Esophagus muscularis mucosa (tissue), 4 donors: ENCODE data around the gene GLT6D1. TPM values are rescaled to one million over a fixed set of nuclear protein-coding genes. Genes with fewer than 3 reads are reported as not detected.
A peak's percentile ranks its signal among the peaks of the same experiment; 100 is the strongest.
"Not testable (repeated sequence)": the region's sequence is repeated elsewhere in the genome, so short reads cannot be mapped to it uniquely, and the experiment has no call there.

ENCODE experiments used
- DNase-seq: peaks from one replicate; pipeline ENCODE4 v3.0.0-alpha.2; 2017; ENCODE audit errors: extremely low spot score
- H3K27ac ChIP-seq, 4 donors: fragments of 200-600 bp; sonication (generic); replicated peaks in 1 of 4; 1 replicate in 3 of 4; 2 replicates in 1 of 4; pipeline ENCODE4 v1.5.1; 2016 to 2019; ENCODE audit warnings: mild to moderate bottlenecking in 1 of 4
- H3K27me3 ChIP-seq, 4 donors: fragments of 200-600 bp; sonication (generic); one replicate each; pipeline versions ENCODE4 v1.5.1 to v1.6.0; 2016 to 2019
- H3K36me3 ChIP-seq, 4 donors: fragments of 200-600 bp; sonication (generic); one replicate each; pipeline ENCODE4 v1.5.1; 2016 to 2019
- H3K4me1 ChIP-seq, 4 donors: fragments of 200-600 bp; sonication (generic); one replicate each; pipeline ENCODE4 v1.5.1; 2016 to 2019
- H3K4me3 ChIP-seq, 4 donors: fragments of 200-600 bp; sonication (generic); 1 replicate in 2 of 4; 2 replicates in 2 of 4; pipeline ENCODE4 v1.5.1; 2016 to 2019; ENCODE audit warnings: mild to moderate bottlenecking in 4 of 4, moderate library complexity in 1 of 4
- H3K9me3 ChIP-seq, 4 donors: fragments of 200-600 bp; sonication (generic); 1 replicate in 3 of 4; 2 replicates in 1 of 4; pipeline ENCODE4 v1.5.1; 2016 to 2019
- EP300 ChIP-seq: sonication (generic); formaldehyde crosslinking; IDR thresholded peaks from one replicate; pipeline ENCODE4 v1.6.1; 2017; ENCODE audit warnings: antibody characterized with exemption
- POLR2A ChIP-seq: fragments of 450-650 bp; IDR thresholded peaks from one replicate; pipeline ENCODE4 v1.6.1; 2017; ENCODE audit warnings: antibody characterized with exemption, moderate library complexity, mild to moderate bottlenecking, low read depth
- POLR2AphosphoS5 ChIP-seq, 2 donors: sonication (generic); formaldehyde crosslinking; IDR thresholded peaks; one replicate each; pipeline ENCODE4 v1.6.1; 2017; ENCODE audit warnings: antibody characterized with exemption in 2 of 2
- WGBS: methylation state at CpG from one replicate; pipeline ENCODE4 v1.1.5; 2018; 5-methylcytosine and 5-hydroxymethylcytosine counted together
- intact Hi-C: fragments of 100-400 bp; cut with DNase I; formaldehyde crosslinking; loops from one replicate; pipeline ENCODE4 v1.15.1; 2023
- total RNA-seq, 4 donors: library from RNA; depleted of rRNA; stranded (reverse); fragments of >200 nt; gene quantifications; one replicate each; pipeline versions ENCODE4 v1.1.0 to v1.2.1, GENCODE V29; 2016
- TF ChIP-seq, protein P1 (sequence below), 3 experiments: fragments of 200-600 bp in 2 of 3; fragments of 450-650 bp in 1 of 3; sonication (generic) in 2 of 3; IDR thresholded peaks; one replicate each; pipeline ENCODE4 v1.5.1; 2017 to 2019; ENCODE audit warnings: antibody characterized with exemption in 3 of 3, mild to moderate bottlenecking in 2 of 3, moderate library complexity in 1 of 3

Gene GLT6D1
- total RNA-seq, 4 donors from 2014 or later: not detected

DNA sequence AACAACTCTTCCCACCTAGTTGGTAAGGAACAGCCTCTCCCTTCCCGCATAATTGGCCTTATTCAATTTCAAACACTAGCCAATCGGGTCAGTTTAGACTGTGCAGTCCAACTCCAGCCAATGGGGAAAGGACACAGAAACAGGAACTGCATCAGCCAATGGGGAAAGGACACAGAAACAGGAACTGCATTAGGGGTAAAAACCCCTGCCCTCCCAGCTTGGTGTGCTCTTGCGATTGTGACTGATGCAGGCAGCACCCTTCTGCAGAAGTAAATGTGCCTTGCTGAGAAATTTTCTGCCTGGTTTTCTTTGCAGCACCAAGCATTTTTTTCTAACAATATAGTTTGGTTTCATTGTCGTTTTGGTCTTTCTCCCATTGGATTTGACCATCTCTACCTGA is 8.5 kb upstream of the GLT6D1 start:
- intact Hi-C loops: no loop called here
- Histone ChIP-seq H3K27me3 (peaks cover 0 to 13% (median 0%) of the 10 kb centered on the region in 4 donors), H3K4me1 (no peaks in the 10 kb centered on the region), H3K9me3 (peaks cover 0 to 56% (median 44%) of the 10 kb centered on the region in 4 donors), H3K36me3 (no peaks in the 10 kb centered on the region), H3K27ac (no peak overlapping the region), H3K4me3 (no peak overlapping the region)
- TF ChIP-seq POLR2A (no peak), EP300 (no peak), POLR2AphosphoS5 (IDR thresholded peaks at IDR 0.05) (no peak)
- TF ChIP-seq, protein P1, sequence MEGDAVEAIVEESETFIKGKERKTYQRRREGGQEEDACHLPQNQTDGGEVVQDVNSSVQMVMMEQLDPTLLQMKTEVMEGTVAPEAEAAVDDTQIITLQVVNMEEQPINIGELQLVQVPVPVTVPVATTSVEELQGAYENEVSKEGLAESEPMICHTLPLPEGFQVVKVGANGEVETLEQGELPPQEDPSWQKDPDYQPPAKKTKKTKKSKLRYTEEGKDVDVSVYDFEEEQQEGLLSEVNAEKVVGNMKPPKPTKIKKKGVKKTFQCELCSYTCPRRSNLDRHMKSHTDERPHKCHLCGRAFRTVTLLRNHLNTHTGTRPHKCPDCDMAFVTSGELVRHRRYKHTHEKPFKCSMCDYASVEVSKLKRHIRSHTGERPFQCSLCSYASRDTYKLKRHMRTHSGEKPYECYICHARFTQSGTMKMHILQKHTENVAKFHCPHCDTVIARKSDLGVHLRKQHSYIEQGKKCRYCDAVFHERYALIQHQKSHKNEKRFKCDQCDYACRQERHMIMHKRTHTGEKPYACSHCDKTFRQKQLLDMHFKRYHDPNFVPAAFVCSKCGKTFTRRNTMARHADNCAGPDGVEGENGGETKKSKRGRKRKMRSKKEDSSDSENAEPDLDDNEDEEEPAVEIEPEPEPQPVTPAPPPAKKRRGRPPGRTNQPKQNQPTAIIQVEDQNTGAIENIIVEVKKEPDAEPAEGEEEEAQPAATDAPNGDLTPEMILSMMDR (IDR thresholded peaks at IDR 0.05): no peak
- DNase-seq: peak; percentile 42
- WGBS: 93% methylated on average over 4 of the region's 4 CpGs

DNA sequence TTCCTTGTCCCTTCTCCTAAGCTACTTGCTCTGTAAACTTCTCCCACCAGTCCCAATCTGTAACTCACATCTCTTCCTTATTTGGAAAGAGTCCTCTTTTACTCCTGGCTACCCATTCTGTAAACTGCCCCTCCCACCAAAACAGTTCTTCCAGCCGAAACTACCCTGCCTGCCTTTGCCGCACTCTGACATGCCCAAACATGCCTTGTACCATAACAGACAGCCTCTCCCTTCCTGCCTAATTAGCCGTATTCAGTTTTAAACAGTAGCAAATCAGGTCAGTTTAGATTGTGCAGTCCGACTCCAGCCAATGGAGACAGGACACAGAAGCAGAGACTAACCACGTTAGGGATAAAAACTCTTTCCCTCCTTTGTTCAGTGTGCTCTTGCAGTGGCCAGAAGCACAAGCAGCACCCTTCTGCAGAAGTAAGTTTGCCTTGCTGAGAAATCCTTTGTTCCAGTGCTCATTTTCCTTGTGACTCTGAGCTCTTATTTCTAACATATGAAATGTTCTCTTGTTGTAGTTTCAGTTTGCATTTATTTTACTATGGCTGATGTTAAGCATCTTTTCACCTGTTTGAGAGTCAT is 5.4 kb upstream of the GLT6D1 start:
- TF ChIP-seq POLR2AphosphoS5 (IDR thresholded peaks at IDR 0.05) (no peak), POLR2A (no peak), EP300 (no peak)
- TF ChIP-seq, protein P1 (IDR thresholded peaks at IDR 0.05): no peak
- Histone ChIP-seq H3K9me3 (peaks cover 0 to 56% (median 44%) of the 10 kb centered on the region in 4 donors), H3K27ac (no peak overlapping the region), H3K4me1 (no peaks in the 10 kb centered on the region), H3K27me3 (peaks cover 0 to 10% (median 0%) of the 10 kb centered on the region in 4 donors), H3K36me3 (no peaks in the 10 kb centered on the region), H3K4me3 (no peak overlapping the region)
- DNase-seq: peak; percentile 21
- intact Hi-C loops: no loop called here
- WGBS: 81% methylated on average over 5 of the region's 5 CpGs

DNA sequence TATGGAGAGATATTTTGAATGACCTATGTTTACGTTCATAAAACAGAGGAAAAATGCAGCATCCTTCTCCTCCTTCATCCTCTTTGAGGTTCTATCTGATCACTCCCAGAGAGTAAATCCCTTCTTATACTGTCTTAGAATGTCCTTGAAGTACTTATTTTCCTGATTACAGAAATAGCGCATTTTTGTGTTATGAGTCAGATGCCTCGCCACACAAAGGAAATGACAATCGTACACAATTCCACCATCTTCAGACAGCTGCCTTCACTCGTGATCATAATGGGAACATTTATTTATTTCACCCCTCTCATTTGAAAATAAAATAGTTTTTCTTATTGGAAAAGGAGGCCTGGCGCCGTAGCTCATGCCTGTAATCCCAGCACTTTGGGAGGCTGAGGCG is 2.4 kb upstream of the GLT6D1 start:
- WGBS: 78% methylated on average over 8 of the region's 8 CpGs
- H3K36me3 ChIP-seq: no peaks in the 10 kb centered on the region
- H3K27me3 ChIP-seq: peaks cover 0 to 39% (median 0%) of the 10 kb centered on the region in 4 donors
- H3K4me1 ChIP-seq: no peaks in the 10 kb centered on the region
- DNase-seq: no peak
- H3K27ac ChIP-seq: no peak overlapping the region
- TF ChIP-seq POLR2AphosphoS5 (IDR thresholded peaks at IDR 0.05) (no peak), EP300 (no peak), POLR2A (no peak)
- TF ChIP-seq, protein P1 (IDR thresholded peaks at IDR 0.05): no peak
- peaks cover 0 to 27% (median 23%) of the 10 kb centered on the region in 4 donors for H3K9me3 ChIP-seq
- intact Hi-C loops: no loop called here
- H3K4me3 ChIP-seq: no peak overlapping the region

DNA sequence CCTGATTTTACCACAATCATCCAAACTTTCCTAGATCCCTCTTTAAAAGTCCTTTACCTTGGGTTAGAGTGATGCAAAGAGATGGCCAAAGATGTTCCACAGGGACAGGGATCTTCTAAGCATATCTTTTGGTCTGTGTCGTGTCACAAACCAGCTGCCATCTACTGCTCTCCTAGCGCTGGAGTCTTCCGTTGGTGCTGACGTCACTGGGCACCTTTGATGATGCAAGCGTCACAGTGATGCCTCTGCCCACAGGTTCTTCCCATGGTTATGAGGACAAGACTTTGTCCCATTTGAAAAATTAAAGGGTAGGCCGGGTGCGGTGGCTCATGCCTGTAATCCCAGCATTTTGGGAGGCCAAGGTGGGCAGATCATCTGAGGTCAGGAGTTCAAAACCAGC is 1.7 kb upstream of the GLT6D1 start:
- 93% methylated on average over 7 of the region's 7 CpGs for WGBS
- intact Hi-C loops: no loop called here

DNA sequence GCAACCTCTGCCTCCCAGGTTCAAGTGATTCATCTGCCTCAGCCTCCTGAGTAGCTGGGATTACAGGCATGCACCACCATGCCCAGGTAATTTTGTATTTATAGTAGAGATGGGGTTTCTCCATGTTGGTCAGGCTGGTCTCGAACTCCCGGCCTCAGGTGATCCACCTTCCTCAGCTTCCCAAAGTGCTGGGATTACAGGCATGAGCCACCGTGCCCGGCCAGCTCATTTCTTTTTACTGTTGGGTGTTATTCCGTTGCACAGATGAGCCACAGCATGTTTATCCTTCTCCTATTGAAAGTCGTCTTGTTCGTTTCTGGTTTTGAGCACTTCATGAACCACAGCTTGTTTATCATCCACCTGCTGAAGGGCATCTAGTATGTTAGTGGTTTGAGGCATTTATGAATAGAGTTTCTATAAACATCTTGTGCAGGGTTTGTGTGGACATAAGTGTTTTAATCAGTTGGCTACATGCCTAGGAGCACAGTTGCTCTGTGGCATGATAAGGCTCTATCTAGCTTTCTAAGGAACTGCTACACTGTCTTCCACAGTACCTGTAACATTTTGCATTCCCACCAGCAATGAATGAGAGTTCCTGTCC is 2.3 kb downstream of the GLT6D1 start:
- intact Hi-C loops, H3K27ac ChIP-seq, H3K4me1 ChIP-seq, H3K4me3 ChIP-seq, H3K9me3 ChIP-seq, H3K36me3 ChIP-seq: not testable (repeated sequence)
- H3K27me3 ChIP-seq: peaks cover 0 to 76% (median 0%) of the 10 kb centered on the region in 4 donors
- WGBS: 89% methylated on average over 7 of the region's 7 CpGs
- DNase-seq: peak; percentile 86

More for the DNA sequence above, 1.7 kb upstream of the GLT6D1 start:
- Histone ChIP-seq H3K4me1 (no peaks in the 10 kb centered on the region), H3K27ac (no peak overlapping the region), H3K27me3 (peaks cover 0 to 43% (median 0%) of the 10 kb centered on the region in 4 donors), H3K36me3 (no peaks in the 10 kb centered on the region), H3K4me3 (no peak overlapping the region), H3K9me3 (peaks cover 0 to 23% (median 21%) of the 10 kb centered on the region in 4 donors)
- peak; percentile 14 for DNase-seq
- TF ChIP-seq, protein P1 (IDR thresholded peaks at IDR 0.05): no peak
- no peak for TF ChIP-seq EP300
- no peak for TF ChIP-seq POLR2AphosphoS5 (IDR thresholded peaks at IDR 0.05)
- no peak for TF ChIP-seq POLR2A
